Astrocyte (in vitro differentiated cells and primary cell): Measurements from ENCODE around the gene NPC2. TPM values are rescaled to one million over a fixed set of nuclear protein-coding genes. Genes with fewer than 3 reads are reported as not detected.
"Not testable (repeated sequence)": the region's sequence is repeated elsewhere in the genome, so short reads cannot be mapped to it uniquely, and the experiment has no call there.

Experiments used
- DNase-seq: peaks from one replicate; pipeline ENCODE4 v3.0.0-alpha.2; 2010; ENCODE audit warnings: low read depth
- FAIRE-seq: peaks from 2 replicates; lab custom pipeline; 2011; peaks lifted over from hg19 to GRCh38; lab: Jason Lieb, UNC
- H2AFZ ChIP-seq: 2 replicates; pipeline ENCODE4 v1.6.0; 2012; ENCODE audit warnings: low read depth, low read length, inconsistent platforms
- H3K27ac ChIP-seq: 2 replicates; pipeline ENCODE4 v1.5.1; 2011; ENCODE audit warnings: low read depth, low read length, inconsistent platforms
- H3K27me3 ChIP-seq: 2 replicates; pipeline ENCODE4 v1.6.0; 2011; ENCODE audit warnings: low read length, inconsistent platforms; ENCODE audit not compliant: insufficient read depth
- H3K36me3 ChIP-seq: 2 replicates; pipeline ENCODE4 v1.5.1; 2011; ENCODE audit warnings: low read length, inconsistent platforms; ENCODE audit not compliant: insufficient read depth
- H3K4me1 ChIP-seq: 2 replicates; pipeline ENCODE4 v1.5.1; 2011; ENCODE audit warnings: low read length, inconsistent platforms; ENCODE audit not compliant: insufficient read depth
- H3K4me2 ChIP-seq: 2 replicates; pipeline ENCODE4 v1.6.0; 2012; ENCODE audit warnings: low read length, inconsistent platforms
- H3K4me3 ChIP-seq: 2 replicates; pipeline ENCODE4 v1.5.1; 2011; ENCODE audit warnings: low read depth, mild to moderate bottlenecking, low read length, inconsistent platforms; ENCODE audit not compliant: insufficient read depth
- H3K79me2 ChIP-seq: 2 replicates; pipeline ENCODE4 v1.6.0; 2012; ENCODE audit warnings: mild to moderate bottlenecking, low read length, inconsistent platforms; ENCODE audit not compliant: insufficient read depth
- H3K9ac ChIP-seq: 2 replicates; pipeline ENCODE4 v1.6.0; 2012; ENCODE audit warnings: mild to moderate bottlenecking, low read length, inconsistent platforms
- H3K9me3 ChIP-seq: 2 replicates; pipeline ENCODE4 v1.5.1; 2012; ENCODE audit warnings: low read depth, mild to moderate bottlenecking, low read length, inconsistent platforms; ENCODE audit not compliant: insufficient read depth
- H4K20me1 ChIP-seq: 2 replicates; pipeline ENCODE4 v1.6.0; 2012; ENCODE audit warnings: low read length, inconsistent platforms; ENCODE audit not compliant: insufficient read depth
- H3K27ac Mint-ChIP-seq: one replicate; pipeline ENCODE4 v1.8.0; 2021; ENCODE audit warnings: mild to moderate bottlenecking, mixed read lengths; ENCODE audit not compliant: unreplicated experiment
- H3K27me3 Mint-ChIP-seq: one replicate; pipeline ENCODE4 v1.8.0; 2021; ENCODE audit warnings: low read depth, mixed read lengths; ENCODE audit not compliant: unreplicated experiment
- H3K36me3 Mint-ChIP-seq: one replicate; pipeline ENCODE4 v1.8.0; 2021; ENCODE audit warnings: low read depth, mixed read lengths; ENCODE audit not compliant: unreplicated experiment
- H3K4me1 Mint-ChIP-seq: one replicate; pipeline ENCODE4 v1.8.0; 2021; ENCODE audit warnings: low read depth, mixed read lengths; ENCODE audit not compliant: unreplicated experiment
- H3K4me3 Mint-ChIP-seq: one replicate; pipeline ENCODE4 v1.8.0; 2021; ENCODE audit warnings: mild to moderate bottlenecking, moderate library complexity, mixed read lengths; ENCODE audit not compliant: unreplicated experiment
- H3K9me3 Mint-ChIP-seq: one replicate; pipeline ENCODE4 v1.8.0; 2021; ENCODE audit warnings: mild to moderate bottlenecking, mixed read lengths; ENCODE audit not compliant: unreplicated experiment
- CTCF ChIP-seq: IDR thresholded peaks from 2 replicates; pipeline ENCODE4 v1.5.1; 2011; ENCODE audit warnings: low read depth, mild to moderate bottlenecking, inconsistent platforms, low read length, moderate library complexity; ENCODE audit not compliant: insufficient read depth
- EZH2 ChIP-seq: IDR thresholded peaks from 2 replicates; pipeline ENCODE4 v1.6.1; 2012; ENCODE audit warnings: mild to moderate bottlenecking, low read length, inconsistent platforms; ENCODE audit not compliant: insufficient read depth
- total RNA-seq: library from RNA; stranded (reverse); gene quantifications from 2 replicates; pipeline ENCODE4 v1.2.1, GENCODE V29; 2021

Gene NPC2
- total RNA-seq, 1 donor from 2014 or later = 178 TPM

GRCh38 chr14:74456684-74457564 is 36.2 kb downstream of the NPC2 start:
- Histone ChIP-seq H3K27ac (no peak overlapping the region), H4K20me1 (no peaks in the 10 kb centered on the region), H3K9me3 (no peaks in the 10 kb centered on the region), H3K4me1 (no peaks in the 10 kb centered on the region), H2AFZ (no peak overlapping the region), H3K27me3 (no peaks in the 10 kb centered on the region), H3K4me2 (no peak overlapping the region), H3K79me2 (no peaks in the 10 kb centered on the region), H3K36me3 (no peaks in the 10 kb centered on the region), H3K4me3 (no peak overlapping the region), H3K9ac (no peak overlapping the region)
- FAIRE-seq = no peak
- TF ChIP-seq CTCF (no peak), EZH2 (no peak)
- Mint-ChIP-seq H3K9me3 (peaks cover 9% of the 10 kb centered on the region), H3K4me3 (no peak overlapping the region), H3K27me3 (peaks cover 12% of the 10 kb centered on the region), H3K27ac (no peak overlapping the region), H3K36me3 (peaks cover 2% of the 10 kb centered on the region), H3K4me1 (peaks cover 2% of the 10 kb centered on the region)
- no peak for DNase-seq

GRCh38 chr14:74454397-74454796 is 38.7 kb downstream of the NPC2 start:
- not testable (repeated sequence) for H3K9me3 ChIP-seq, H3K9me3 Mint-ChIP-seq, H3K4me3 Mint-ChIP-seq, H3K36me3 Mint-ChIP-seq, FAIRE-seq, H3K27me3 ChIP-seq, H3K79me2 ChIP-seq, H3K4me1 Mint-ChIP-seq, H3K4me3 ChIP-seq, H3K36me3 ChIP-seq, H3K4me2 ChIP-seq, H4K20me1 ChIP-seq, DNase-seq, H3K4me1 ChIP-seq, H3K27ac ChIP-seq, H2AFZ ChIP-seq, H3K9ac ChIP-seq, H3K27ac Mint-ChIP-seq, H3K27me3 Mint-ChIP-seq

GRCh38 chr14:74444866-74445265 is 48.2 kb downstream of the NPC2 start:
- H3K36me3 Mint-ChIP-seq = no peaks in the 10 kb centered on the region
- H3K4me2 ChIP-seq = no peak overlapping the region
- no peaks in the 10 kb centered on the region for H3K9me3 Mint-ChIP-seq
- no peaks in the 10 kb centered on the region for H3K79me2 ChIP-seq
- no peak overlapping the region for H3K4me3 ChIP-seq
- no peak overlapping the region for H2AFZ ChIP-seq
- DNase-seq = no peak
- H3K27me3 ChIP-seq = peaks cover 18% of the 10 kb centered on the region
- no peak for TF ChIP-seq EZH2
- TF ChIP-seq CTCF = no peak
- H3K27ac ChIP-seq = no peak overlapping the region
- no peaks in the 10 kb centered on the region for H4K20me1 ChIP-seq
- no peak for FAIRE-seq
- H3K4me1 ChIP-seq = no peaks in the 10 kb centered on the region
- H3K27me3 Mint-ChIP-seq = peaks cover 9% of the 10 kb centered on the region
- no peak overlapping the region for H3K9ac ChIP-seq
- H3K9me3 ChIP-seq = no peaks in the 10 kb centered on the region
- no peaks in the 10 kb centered on the region for H3K4me1 Mint-ChIP-seq
- no peaks in the 10 kb centered on the region for H3K36me3 ChIP-seq
- no peak overlapping the region for H3K27ac Mint-ChIP-seq
- H3K4me3 Mint-ChIP-seq = no peak overlapping the region
